Measurements from ENCODE around the gene FAM3C. TPM values are rescaled to one million over a fixed set of nuclear protein-coding genes. Genes with fewer than 3 reads are reported as not detected.
A peak's percentile ranks its signal among the peaks of the same experiment; 100 is the strongest.

Gene FAM3C
- total and polyA plus RNA-seq, 2 donors (not counting 1 experiment from before 2014, with no cell fraction given) = 26.3 to 60.8 TPM

- Histone ChIP-seq H3K4me2 (ENCODE audit: extremely low read depth, insufficient read depth, low read length) (no peak overlapping the region), H2AFZ (ENCODE audit: low read length) (no peak overlapping the region), H3K36me3 (ENCODE audit: control insufficient read depth, insufficient read depth, low read length) (no peaks in the 10 kb centered on the region), H3K4me1 (ENCODE audit: control insufficient read depth, extremely low read depth, insufficient read depth, low read length) (no peaks in the 10 kb centered on the region), H3K27ac (ENCODE audit: insufficient read depth, low read length) (no peak overlapping the region), H3K9ac (ENCODE audit: insufficient read depth, low read length) (no peak overlapping the region), H4K20me1 (ENCODE audit: control insufficient read depth, extremely low read depth, insufficient read depth, low read length) (no peaks in the 10 kb centered on the region), H3K4me3 (replicated peaks in 1 of 4; ENCODE audit: control extremely low read depth in 1 of 4, insufficient read depth in 1 of 4, low read depth in 3 of 4, low read length in 4 of 4) (no peak overlapping the region), H3K27me3 (ENCODE audit: control insufficient read depth, insufficient read depth, low read length) (no peaks in the 10 kb centered on the region), H3K9me3 (ENCODE audit: control insufficient read depth, insufficient read depth, low read depth, low read length) (no peaks in the 10 kb centered on the region), H3K79me2 (ENCODE audit: control insufficient read depth, insufficient read depth, low read length) (no peaks in the 10 kb centered on the region)
- TF ChIP-seq CTCF (conservative IDR thresholded peaks at IDR 0.05 in 1 of 2, IDR thresholded peaks at IDR 0.05 in 1 of 2; ENCODE audit: low read depth in 1 of 2, low read length in 2 of 2) (no peak), EZH2 (IDR thresholded peaks at IDR 0.05; ENCODE audit: low read length, missing control alignments) (no peak)
- no peak for DNase-seq (ENCODE audit: low read depth in 2 of 2)
These were observed 40.5 kb downstream of the FAM3C start for GRCh38 chr7:121355574-121355973.

- Histone ChIP-seq H3K9ac (ENCODE audit: insufficient read depth, low read length) (no peak overlapping the region), H2AFZ (ENCODE audit: low read length) (no peak overlapping the region), H3K36me3 (ENCODE audit: control insufficient read depth, insufficient read depth, low read length) (no peaks in the 10 kb centered on the region), H3K9me3 (ENCODE audit: control insufficient read depth, insufficient read depth, low read depth, low read length) (no peaks in the 10 kb centered on the region), H3K4me2 (ENCODE audit: extremely low read depth, insufficient read depth, low read length) (no peak overlapping the region), H3K27ac (ENCODE audit: insufficient read depth, low read length) (no peak overlapping the region), H3K4me3 (replicated peaks in 1 of 4; ENCODE audit: control extremely low read depth in 1 of 4, insufficient read depth in 1 of 4, low read depth in 3 of 4, low read length in 4 of 4) (no peak overlapping the region), H3K4me1 (ENCODE audit: control insufficient read depth, extremely low read depth, insufficient read depth, low read length) (no peaks in the 10 kb centered on the region), H4K20me1 (ENCODE audit: control insufficient read depth, extremely low read depth, insufficient read depth, low read length) (no peaks in the 10 kb centered on the region), H3K27me3 (ENCODE audit: control insufficient read depth, insufficient read depth, low read length) (no peaks in the 10 kb centered on the region), H3K79me2 (ENCODE audit: control insufficient read depth, insufficient read depth, low read length) (no peaks in the 10 kb centered on the region)
- DNase-seq (ENCODE audit: low read depth in 2 of 2) = no peak
- no peak for TF ChIP-seq CTCF (conservative IDR thresholded peaks at IDR 0.05 in 1 of 2, IDR thresholded peaks at IDR 0.05 in 1 of 2; ENCODE audit: low read depth in 1 of 2, low read length in 2 of 2)
- no peak for TF ChIP-seq EZH2 (IDR thresholded peaks at IDR 0.05; ENCODE audit: low read length, missing control alignments)
These were observed 43.8 kb downstream of the FAM3C start for GRCh38 chr7:121352323-121352722.

- Histone ChIP-seq H4K20me1 (ENCODE audit: control insufficient read depth, extremely low read depth, insufficient read depth, low read length) (no peaks in the 10 kb centered on the region), H3K79me2 (ENCODE audit: control insufficient read depth, insufficient read depth, low read length) (no peaks in the 10 kb centered on the region), H3K36me3 (ENCODE audit: control insufficient read depth, insufficient read depth, low read length) (no peaks in the 10 kb centered on the region), H3K9me3 (ENCODE audit: control insufficient read depth, insufficient read depth, low read depth, low read length) (no peaks in the 10 kb centered on the region), H3K4me1 (ENCODE audit: control insufficient read depth, extremely low read depth, insufficient read depth, low read length) (no peaks in the 10 kb centered on the region), H3K9ac (ENCODE audit: insufficient read depth, low read length) (no peak overlapping the region), H2AFZ (ENCODE audit: low read length) (no peak overlapping the region), H3K4me2 (ENCODE audit: extremely low read depth, insufficient read depth, low read length) (no peak overlapping the region), H3K4me3 (replicated peaks in 1 of 4; ENCODE audit: control extremely low read depth in 1 of 4, insufficient read depth in 1 of 4, low read depth in 3 of 4, low read length in 4 of 4) (no peak overlapping the region), H3K27ac (ENCODE audit: insufficient read depth, low read length) (no peak overlapping the region), H3K27me3 (ENCODE audit: control insufficient read depth, insufficient read depth, low read length) (no peaks in the 10 kb centered on the region)
- DNase-seq (ENCODE audit: low read depth in 2 of 2) = no peak
- TF ChIP-seq CTCF (conservative IDR thresholded peaks at IDR 0.05 in 1 of 2, IDR thresholded peaks at IDR 0.05 in 1 of 2; ENCODE audit: low read depth in 1 of 2, low read length in 2 of 2) (peak in 1 of 2 donors; percentile 8), EZH2 (IDR thresholded peaks at IDR 0.05; ENCODE audit: low read length, missing control alignments) (no peak)
These were observed 44.4 kb downstream of the FAM3C start for GRCh38 chr7:121351682-121352081.
